K562 (cell line): ENCODE results near the gene SLC25A33. TPM values are rescaled to one million over a fixed set of nuclear protein-coding genes. Genes with fewer than 3 reads are reported as not detected.
A peak's percentile ranks its signal among the peaks of the same experiment; 100 is the strongest.

Experiments used
- ATAC-seq: fragments of 200-7000 bp; cut with Tn5 transposase; 3 replicates; pipeline ENCODE4 v1.9.1; 2020; ENCODE audit warnings: moderate library complexity
- BruUV-seq: library from RNA; stranded (reverse); fragments of 400-500 nt; replicated peaks from 2 replicates; lab custom pipeline; 2021; lab: Mats Ljungman, UMichigan
- CTCF ChIA-PET: fragments of 300-600 bp; formaldehyde crosslinking; extraction: SDS; loops from one replicate; lab custom pipeline; 2021; ENCODE audit warnings: low intra/inter-chr PET ratio; lab: Yijun Ruan, JAX
- POLR2A ChIA-PET: fragments of 300-600, 350-650 bp; sonication (Branson Sonifier 250); formaldehyde crosslinking; extraction: SDS; loops from one replicate; lab custom pipeline; 2021; ENCODE audit warnings: antibody characterized with exemption, inconsistent platforms; lab: Yijun Ruan, JAX
- DNase-seq, 4 experiments: peaks; one replicate each; pipeline versions ENCODE4 v3.0.0 to v3.0.0-alpha.2; 2011 to 2018; ENCODE audit warnings: low spot score in 3 of 4, mixed read lengths in 3 of 4; ENCODE audit errors: extremely low read depth in 1 of 4
- FAIRE-seq: peaks from 2 replicates; lab custom pipeline; 2011; peaks lifted over from hg19 to GRCh38; lab: Jason Lieb, UNC
- H2AFZ ChIP-seq: 2 replicates; pipeline ENCODE4 v1.6.0; 2011; ENCODE audit warnings: low read depth, low read length, control low read depth, inconsistent platforms
- H3K27ac ChIP-seq: fragments of 200-600 bp; 3 replicates; pipeline ENCODE4 v1.8.0; 2011; ENCODE audit warnings: low read depth, mild to moderate bottlenecking, control low read depth, inconsistent platforms, low read length, moderate library complexity, mixed read lengths; ENCODE audit errors: extremely low read depth
- H3K27me3 ChIP-seq, 2 experiments: fragments of 300-600 bp in 1 of 2; 2 replicates in 1 of 2; 3 replicates in 1 of 2; pipeline versions ENCODE4 v1.6.0 to v1.8.0; 2011; ENCODE audit warnings: inconsistent platforms in 2 of 2, low read length in 2 of 2, mild to moderate bottlenecking in 1 of 2, mixed read lengths in 1 of 2, moderate library complexity in 1 of 2; ENCODE audit not compliant: control insufficient read depth in 2 of 2, insufficient read depth in 2 of 2
- H3K36me3 ChIP-seq: fragments of 300-600 bp; 3 replicates; pipeline ENCODE4 v1.8.0; 2011; ENCODE audit warnings: mild to moderate bottlenecking, low read length, inconsistent platforms; ENCODE audit not compliant: control insufficient read depth, insufficient read depth
- H3K4me1 ChIP-seq, 2 experiments: fragments of 200-600 bp in 1 of 2; replicated peaks in 1 of 2; 2 replicates in 1 of 2; 3 replicates in 1 of 2; pipeline versions ENCODE4 v1.5.1 to v1.8.0; 2011; ENCODE audit warnings: inconsistent platforms in 2 of 2, low read length in 2 of 2, mild to moderate bottlenecking in 1 of 2, mixed read lengths in 1 of 2, moderate library complexity in 1 of 2; ENCODE audit not compliant: control insufficient read depth in 2 of 2, insufficient read depth in 2 of 2
- H3K4me2 ChIP-seq: 2 replicates; pipeline ENCODE4 v1.6.1; 2011; ENCODE audit warnings: low read length, control low read depth, inconsistent platforms, mixed read lengths; ENCODE audit not compliant: insufficient read depth
- H3K4me3 ChIP-seq: fragments of 200-600 bp; sonication (generic), shearing (Covaris generic); 2 replicates; pipeline ENCODE4 v1.5.1; 2016; ENCODE audit warnings: control low read depth, inconsistent platforms
- H3K79me2 ChIP-seq: fragments of 200-600 bp; 3 replicates; pipeline ENCODE4 v1.8.0; 2011; ENCODE audit warnings: low read length, inconsistent platforms; ENCODE audit not compliant: control insufficient read depth, insufficient read depth
- H3K9ac ChIP-seq, 2 experiments: 2 replicates each; pipeline versions ENCODE4 v1.6.0 to v1.6.1; 2011; ENCODE audit warnings: low read depth in 2 of 2, low read length in 2 of 2, control low read depth in 1 of 2, inconsistent platforms in 1 of 2, mild to moderate bottlenecking in 1 of 2, mixed read lengths in 1 of 2; ENCODE audit not compliant: insufficient read depth in 1 of 2
- H3K9me1 ChIP-seq: one replicate; pipeline ENCODE4 v1.6.0; 2011; ENCODE audit warnings: inconsistent platforms, mild to moderate bottlenecking, low read length, moderate library complexity; ENCODE audit not compliant: control insufficient read depth, insufficient read depth
- H3K9me3 ChIP-seq: replicated peaks from 2 replicates; pipeline ENCODE4 v1.5.1; 2011; ENCODE audit warnings: low read depth, low read length, inconsistent platforms; ENCODE audit not compliant: control insufficient read depth, insufficient read depth
- H4K20me1 ChIP-seq: replicated peaks from 2 replicates; pipeline ENCODE4 v1.6.1; 2011; ENCODE audit warnings: low read length, inconsistent platforms, mixed read lengths; ENCODE audit not compliant: control insufficient read depth, insufficient read depth
- ETV1 ChIP-seq: fragments of 450-650 bp; conservative IDR thresholded peaks from 2 replicates; pipeline ENCODE4 v1.6.1; 2016; ENCODE audit warnings: missing genetic modification characterization, control low read depth, low read depth, missing compliant biosample characterization
- FUS ChIP-seq: fragments of 200-400 bp; formaldehyde crosslinking; optimal IDR thresholded peaks from 2 replicates; pipeline ENCODE3; 2017; ENCODE audit warnings: low read depth, low read length
- GTF2A2 ChIP-seq: IDR thresholded peaks from 2 replicates; pipeline ENCODE4 v1.6.1; 2016; ENCODE audit warnings: mild to moderate bottlenecking, missing genetic modification characterization, missing compliant biosample characterization
- HDAC6 ChIP-seq: IDR thresholded peaks from 2 replicates; pipeline ENCODE4 v1.6.1; 2012; ENCODE audit warnings: low read depth, mild to moderate bottlenecking, control low read depth, inconsistent platforms, low read length, moderate library complexity
- POLR2G ChIP-seq: fragments of 200-400 bp; formaldehyde crosslinking; IDR thresholded peaks from 2 replicates; pipeline ENCODE4 v1.6.1; 2017; ENCODE audit warnings: low read depth, mild to moderate bottlenecking, antibody characterized with exemption, low read length, moderate library complexity
- PTTG1 ChIP-seq: fragments of 450-650 bp; IDR thresholded peaks from 2 replicates; pipeline ENCODE4 v1.6.1; 2016; ENCODE audit warnings: low read depth, mild to moderate bottlenecking, missing genetic modification characterization, missing compliant biosample characterization
- TEAD2 ChIP-seq: fragments of 450-650 bp; IDR thresholded peaks from 2 replicates; pipeline ENCODE4 v1.6.1; 2016; ENCODE audit warnings: missing genetic modification characterization, control low read depth, missing compliant biosample characterization
- WGBS: fragments of 100-300 bp; shearing (Covaris generic); methylation state at CpG from one replicate; pipeline ENCODE4 v1.1.6; 2016; ENCODE audit warnings: low coverage, mixed read lengths; ENCODE audit not compliant: insufficient coverage; ENCODE audit errors: missing lambda C conversion rate; 5-methylcytosine and 5-hydroxymethylcytosine counted together
- in situ Hi-C: fragments of 300-500 bp; cut with MboI; formaldehyde crosslinking; loops from 4 replicates; pipeline ENCODE4 v1.15.0; 2018; ENCODE audit warnings: inconsistent platforms, mixed read lengths
- intact Hi-C: fragments of 100-400 bp; cut with micrococcal nuclease; formaldehyde crosslinking; loops from 2 replicates; pipeline ENCODE4 v1.14.2; 2022
- polyA plus RNA-seq, 8 experiments: library from polyadenylated mRNA; depleted of rRNA in 4 of 8; stranded (reverse) in 5 of 8; unstranded in 3 of 8; fragments of >200 nt; fragmentation: Nextera tagmentation in 2 of 8; fragmentation: Illumina TruSeq in 1 of 8; extraction: Ambion mirVana in 2 of 8; extraction: Trizol in 1 of 8; gene quantifications; 2 replicates each; pipeline versions ENCODE4 v1.2.1 to v1.2.3, GENCODE V29; 2011 to 2014; ENCODE audit warnings: inconsistent platforms in 1 of 8, missing spikeins in 1 of 8
- total RNA-seq, 7 experiments: library from RNA; depleted of rRNA in 6 of 7; stranded (reverse); fragments of >200 nt in 6 of 7; fragmentation: Illumina TruSeq in 2 of 7; extraction: Trizol in 2 of 7; gene quantifications; 2 replicates each; pipeline versions ENCODE4 v1.2.1 to v1.2.3, GENCODE V29; 2011 to 2021; ENCODE audit warnings: low replicate concordance in 1 of 7
- TF ChIP-seq, protein P1 (sequence below): fragments of 150-350 bp; conservative IDR thresholded peaks from 2 replicates; pipeline ENCODE4 v1.6.1; 2014; ENCODE audit warnings: low read length
- TF ChIP-seq, protein P2 (sequence below), 2 experiments: fragments of 450-650 bp in 1 of 2; IDR thresholded peaks; 2 replicates each; pipeline ENCODE4 v1.6.1; 2011 to 2017; ENCODE audit warnings: low read depth in 2 of 2, antibody characterized with exemption in 1 of 2, borderline replicate concordance in 1 of 2, low read length in 1 of 2, mild to moderate bottlenecking in 1 of 2, mixed read lengths in 1 of 2; ENCODE audit not compliant: control insufficient read depth in 1 of 2

SLC25A33 gene
- total and polyA plus RNA-seq, 9 of the 15 experiments (the other 6 are each of a cell fraction or from before 2014, with no cell fraction given), result 3.2 to 23.5 (median 17.5) TPM

DNA sequence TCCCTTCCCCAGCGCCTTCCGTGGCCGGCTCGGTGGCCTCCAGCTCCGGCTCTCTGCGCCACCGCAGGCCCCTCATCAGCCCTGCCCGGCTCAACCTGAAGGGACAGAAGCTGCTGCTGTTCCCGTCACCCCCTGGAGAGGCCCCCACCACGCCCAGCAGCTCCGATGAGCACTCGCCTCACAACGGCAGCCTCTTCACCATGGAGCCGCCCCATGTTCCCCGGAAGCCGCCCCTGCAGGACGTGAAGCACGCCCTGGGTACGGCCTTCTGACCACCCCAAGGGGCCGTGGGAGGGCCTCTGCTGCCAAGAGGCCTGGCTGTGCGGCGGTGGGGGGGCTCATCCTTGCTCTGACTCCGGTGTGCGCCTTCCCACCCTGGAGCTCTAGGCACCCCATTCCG is 71.3 kb downstream of the SLC25A33 start:
- POLR2A ChIA-PET, result interaction anchor here (0.6 to 1.5 kb wide), 4 partner anchors 13 to 56 kb away, joined by 3 to 6 read pairs (median 3); no protein-coding TSS in a partner anchor
- Histone ChIP-seq H3K27me3 (no peaks in the 10 kb centered on the region), H3K79me2 (no peaks in the 10 kb centered on the region), H3K9ac (no peak overlapping the region), H2AFZ (no peak overlapping the region), H3K4me1 (peaks cover 0 to 23% of the 10 kb centered on the region in 2 experiments; a peak in 2 of 5 replicates), H3K36me3 (peaks cover 81% of the 10 kb centered on the region; the same call in 2 of the 3 replicates), H3K4me3 (no peak overlapping the region), H3K9me3 (no peaks in the 10 kb centered on the region), H3K9me1 (peaks cover 3% of the 10 kb centered on the region), H4K20me1 (no peaks in the 10 kb centered on the region; the same call in 1 of the 2 replicates), H3K27ac (no peak overlapping the region), H3K4me2 (no peak overlapping the region)
- TF ChIP-seq HDAC6, result no peak
- peak; percentile 36; the same call in 1 of the 2 replicates for TF ChIP-seq POLR2G
- no peak for TF ChIP-seq TEAD2 (tag)
- intact Hi-C loops, result no loop called here
- in situ Hi-C loops, result no loop called here
- no peak for ATAC-seq
- no TSS peak for BruUV-seq
- DNase-seq, result no peak
- no peak for FAIRE-seq
- WGBS, result 91% methylated on average over 24 of the region's 25 CpGs
- CTCF ChIA-PET, result no interaction called here

DNA sequence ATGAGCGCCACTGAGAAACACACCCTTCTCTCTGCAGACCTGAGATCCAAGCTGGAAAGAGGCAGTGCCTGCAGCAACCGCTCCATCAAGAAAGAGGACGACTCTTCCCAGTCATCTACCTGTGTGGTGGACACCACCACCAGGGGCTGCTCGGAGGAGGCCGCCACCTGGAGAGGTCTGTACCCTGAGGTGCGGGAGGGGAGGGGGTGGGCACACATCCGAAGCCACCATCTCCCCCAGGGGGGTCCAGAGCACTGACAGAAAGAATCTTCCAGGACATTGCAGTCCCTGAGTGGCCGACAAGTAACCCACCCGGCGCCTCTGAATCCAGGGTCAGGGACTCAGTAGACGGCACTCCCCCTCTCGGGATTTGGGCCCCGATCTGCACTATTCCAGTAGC is 72.5 kb downstream of the SLC25A33 start:
- peak overlapping the region in 1 of 2 experiments; percentile 37; a peak in 2 of 4 replicates for H3K9ac ChIP-seq
- in situ Hi-C loops (no loop called here), intact Hi-C loops (no loop called here)
- ChIA-PET POLR2A (interaction anchor here (1.5 kb wide), 2 partner anchors 14 to 18 kb away, joined by 4 to 6 read pairs; no protein-coding TSS in a partner anchor), CTCF (interaction anchor here (0.6 kb wide), 1 partner anchor 1867 kb away, joined by 3 read pairs; the partner anchor contains the start of gene DISP3)
- H3K9me3 ChIP-seq, result no peaks in the 10 kb centered on the region
- ATAC-seq, result no peak
- BruUV-seq, result no TSS peak
- H4K20me1 ChIP-seq, result no peaks in the 10 kb centered on the region; the same call in 1 of the 2 replicates
- H3K79me2 ChIP-seq, result no peaks in the 10 kb centered on the region
- H3K4me1 ChIP-seq, result peaks cover 4 to 23% of the 10 kb centered on the region in 2 experiments; a peak in 3 of 5 replicates
- no peak overlapping the region for H2AFZ ChIP-seq
- H3K4me2 ChIP-seq, result no peak overlapping the region
- WGBS, result 86% methylated on average over 11 of the region's 13 CpGs
- no peaks in the 10 kb centered on the region for H3K9me1 ChIP-seq
- no peak for DNase-seq
- H3K4me3 ChIP-seq, result no peak overlapping the region
- FAIRE-seq, result no peak
- H3K36me3 ChIP-seq, result peaks cover 71% of the 10 kb centered on the region; the same call in 2 of the 3 replicates
- no peak overlapping the region for H3K27ac ChIP-seq
- H3K27me3 ChIP-seq, result no peaks in the 10 kb centered on the region
- TF ChIP-seq ETV1, result no peak
- TF ChIP-seq, protein P1, sequence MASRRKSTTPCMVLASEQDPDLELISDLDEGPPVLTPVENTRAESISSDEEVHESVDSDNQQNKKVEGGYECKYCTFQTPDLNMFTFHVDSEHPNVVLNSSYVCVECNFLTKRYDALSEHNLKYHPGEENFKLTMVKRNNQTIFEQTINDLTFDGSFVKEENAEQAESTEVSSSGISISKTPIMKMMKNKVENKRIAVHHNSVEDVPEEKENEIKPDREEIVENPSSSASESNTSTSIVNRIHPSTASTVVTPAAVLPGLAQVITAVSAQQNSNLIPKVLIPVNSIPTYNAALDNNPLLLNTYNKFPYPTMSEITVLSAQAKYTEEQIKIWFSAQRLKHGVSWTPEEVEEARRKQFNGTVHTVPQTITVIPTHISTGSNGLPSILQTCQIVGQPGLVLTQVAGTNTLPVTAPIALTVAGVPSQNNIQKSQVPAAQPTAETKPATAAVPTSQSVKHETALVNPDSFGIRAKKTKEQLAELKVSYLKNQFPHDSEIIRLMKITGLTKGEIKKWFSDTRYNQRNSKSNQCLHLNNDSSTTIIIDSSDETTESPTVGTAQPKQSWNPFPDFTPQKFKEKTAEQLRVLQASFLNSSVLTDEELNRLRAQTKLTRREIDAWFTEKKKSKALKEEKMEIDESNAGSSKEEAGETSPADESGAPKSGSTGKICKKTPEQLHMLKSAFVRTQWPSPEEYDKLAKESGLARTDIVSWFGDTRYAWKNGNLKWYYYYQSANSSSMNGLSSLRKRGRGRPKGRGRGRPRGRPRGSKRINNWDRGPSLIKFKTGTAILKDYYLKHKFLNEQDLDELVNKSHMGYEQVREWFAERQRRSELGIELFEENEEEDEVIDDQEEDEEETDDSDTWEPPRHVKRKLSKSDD, result no peak
- TF ChIP-seq, protein P2, sequence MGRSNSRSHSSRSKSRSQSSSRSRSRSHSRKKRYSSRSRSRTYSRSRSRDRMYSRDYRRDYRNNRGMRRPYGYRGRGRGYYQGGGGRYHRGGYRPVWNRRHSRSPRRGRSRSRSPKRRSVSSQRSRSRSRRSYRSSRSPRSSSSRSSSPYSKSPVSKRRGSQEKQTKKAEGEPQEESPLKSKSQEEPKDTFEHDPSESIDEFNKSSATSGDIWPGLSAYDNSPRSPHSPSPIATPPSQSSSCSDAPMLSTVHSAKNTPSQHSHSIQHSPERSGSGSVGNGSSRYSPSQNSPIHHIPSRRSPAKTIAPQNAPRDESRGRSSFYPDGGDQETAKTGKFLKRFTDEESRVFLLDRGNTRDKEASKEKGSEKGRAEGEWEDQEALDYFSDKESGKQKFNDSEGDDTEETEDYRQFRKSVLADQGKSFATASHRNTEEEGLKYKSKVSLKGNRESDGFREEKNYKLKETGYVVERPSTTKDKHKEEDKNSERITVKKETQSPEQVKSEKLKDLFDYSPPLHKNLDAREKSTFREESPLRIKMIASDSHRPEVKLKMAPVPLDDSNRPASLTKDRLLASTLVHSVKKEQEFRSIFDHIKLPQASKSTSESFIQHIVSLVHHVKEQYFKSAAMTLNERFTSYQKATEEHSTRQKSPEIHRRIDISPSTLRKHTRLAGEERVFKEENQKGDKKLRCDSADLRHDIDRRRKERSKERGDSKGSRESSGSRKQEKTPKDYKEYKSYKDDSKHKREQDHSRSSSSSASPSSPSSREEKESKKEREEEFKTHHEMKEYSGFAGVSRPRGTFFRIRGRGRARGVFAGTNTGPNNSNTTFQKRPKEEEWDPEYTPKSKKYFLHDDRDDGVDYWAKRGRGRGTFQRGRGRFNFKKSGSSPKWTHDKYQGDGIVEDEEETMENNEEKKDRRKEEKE (IDR thresholded peaks at IDR 0.05; ENCODE audit: borderline replicate concordance in 1 of 2, control insufficient read depth in 1 of 2, low read depth in 2 of 2, low read length in 1 of 2), result no peak
- no peak for TF ChIP-seq GTF2A2
- TF ChIP-seq PTTG1 (tag), result no peak
- TF ChIP-seq FUS, result no peak
